Duodenal mucosa (tissue), 2 donors: Measurements from ENCODE around the gene CLDN9.

Experiments
- H3K27ac ChIP-seq: one replicate; pipeline ENCODE4 v1.7.0; 2013; ENCODE audit warnings: low read depth, low read length
- H3K27me3 ChIP-seq, 2 donors: one replicate each; pipeline ENCODE4 v1.7.0; 2013; ENCODE audit warnings: low read length in 2 of 2, control low read depth in 1 of 2; ENCODE audit not compliant: insufficient read depth in 2 of 2, control insufficient read depth in 1 of 2
- H3K36me3 ChIP-seq, 2 donors: one replicate each; pipeline ENCODE4 v1.7.0; 2013; ENCODE audit warnings: low read length in 2 of 2, control low read depth in 1 of 2; ENCODE audit not compliant: insufficient read depth in 2 of 2, control insufficient read depth in 1 of 2
- H3K4me1 ChIP-seq, 2 donors: one replicate each; pipeline ENCODE4 v1.7.0; 2013; ENCODE audit warnings: low read length in 2 of 2, control low read depth in 1 of 2; ENCODE audit not compliant: insufficient read depth in 2 of 2, control insufficient read depth in 1 of 2
- H3K4me3 ChIP-seq, 2 donors: one replicate each; pipeline ENCODE4 v1.7.0; 2013; ENCODE audit warnings: low read length in 2 of 2, low read depth in 1 of 2
- H3K9ac ChIP-seq, 2 donors: one replicate each; pipeline ENCODE4 v1.7.0; 2013; ENCODE audit warnings: low read length in 2 of 2, low read depth in 1 of 2
- H3K9me3 ChIP-seq, 2 donors: one replicate each; pipeline ENCODE4 v1.7.0; 2013; ENCODE audit warnings: low read length in 2 of 2, control low read depth in 1 of 2; ENCODE audit not compliant: control insufficient read depth in 1 of 2

Gene CLDN9

DNA sequence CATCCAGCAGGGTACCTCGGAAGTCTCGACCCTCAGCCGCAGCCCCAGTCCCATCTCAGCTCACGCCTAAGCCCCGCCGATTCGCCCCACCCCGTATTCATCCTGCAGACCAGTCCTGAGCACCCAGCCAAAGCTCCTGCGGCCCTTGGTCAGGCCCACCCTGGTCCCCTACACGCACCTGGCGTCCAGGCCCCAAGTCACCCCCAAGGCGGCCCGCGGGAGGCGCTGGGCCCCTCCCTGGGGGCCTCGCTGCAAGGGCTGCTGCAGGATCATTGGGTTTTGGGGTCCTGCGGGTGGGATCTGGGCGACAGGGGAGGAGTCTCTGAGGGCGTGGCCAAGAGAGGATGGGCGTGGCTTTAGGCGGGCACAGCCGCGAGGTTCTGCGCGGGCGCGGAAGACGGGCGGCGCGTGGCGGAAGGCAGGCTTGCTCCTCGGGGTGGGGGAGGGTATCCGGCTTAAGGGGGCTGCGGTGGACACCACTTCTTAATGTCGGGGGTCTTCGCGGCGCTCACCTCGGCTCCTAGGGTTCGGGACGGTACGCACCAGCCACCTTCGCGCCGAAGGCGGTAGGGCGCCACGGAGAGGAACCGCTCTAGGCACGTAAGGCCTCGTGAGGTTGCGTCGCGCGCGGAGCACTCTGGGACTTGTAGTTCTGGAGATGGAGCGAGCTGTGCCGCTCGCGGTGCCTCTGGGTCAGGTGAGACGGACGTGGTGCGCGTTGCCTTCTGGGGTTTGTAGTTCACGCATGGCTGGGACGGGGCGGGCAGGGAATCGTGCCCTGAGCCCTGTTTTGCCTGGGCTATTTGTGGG lies 11.2 kb downstream of the CLDN9 start, which contains the start of the genes HCFC1R1 and THOC6:
Gene HCFC1R1, minus strand, starts transcription at position 274 of the 810 bp plus-strand sequence. Its CDS starts 1 bp downstream, at position 273.
Gene THOC6, plus strand, starts transcription at position 367 of the 810 bp plus-strand sequence. Its CDS starts 292 bp downstream, at position 659.
- H3K36me3 ChIP-seq: peaks cover 13 to 20% of the 10 kb centered on the region in 2 donors
- H3K9me3 ChIP-seq: no peaks in the 10 kb centered on the region
- peak within 1 kb of the TSS; percentile 73 to 80 for H3K4me3 ChIP-seq
- peaks cover 0 to 3% of the 10 kb centered on the region in 2 donors for H3K27me3 ChIP-seq
- H3K4me1 ChIP-seq: peaks cover 33 to 37% of the 10 kb centered on the region in 2 donors
- peak within 1 kb of the TSS; percentile 95 for H3K27ac ChIP-seq
- peak within 1 kb of the TSS; percentile 76 to 80 for H3K9ac ChIP-seq

GRCh38 chr16:3025032-3026002 lies 12.6 kb downstream of the CLDN9 start:
- H3K36me3 ChIP-seq: peaks cover 13 to 20% of the 10 kb centered on the region in 2 donors
- peaks cover 11 to 15% of the 10 kb centered on the region in 2 donors for H3K27me3 ChIP-seq
- no peaks in the 10 kb centered on the region for H3K9me3 ChIP-seq
- no peak overlapping the region for H3K27ac ChIP-seq
- peaks cover 33 to 39% of the 10 kb centered on the region in 2 donors for H3K4me1 ChIP-seq
- H3K9ac ChIP-seq: no peak overlapping the region
- no peak overlapping the region for H3K4me3 ChIP-seq

- H3K9me3 ChIP-seq: no peaks in the 10 kb centered on the region
- H3K36me3 ChIP-seq: peaks cover 13 to 20% of the 10 kb centered on the region in 2 donors
- H3K27ac ChIP-seq: no peak overlapping the region
- H3K27me3 ChIP-seq: peaks cover 17 to 19% of the 10 kb centered on the region in 2 donors
- no peak overlapping the region for H3K4me3 ChIP-seq
- no peak overlapping the region for H3K9ac ChIP-seq
- peaks cover 33 to 39% of the 10 kb centered on the region in 2 donors for H3K4me1 ChIP-seq
These were observed 13.3 kb downstream of the CLDN9 start for GRCh38 chr16:3026003-3026378.

DNA sequence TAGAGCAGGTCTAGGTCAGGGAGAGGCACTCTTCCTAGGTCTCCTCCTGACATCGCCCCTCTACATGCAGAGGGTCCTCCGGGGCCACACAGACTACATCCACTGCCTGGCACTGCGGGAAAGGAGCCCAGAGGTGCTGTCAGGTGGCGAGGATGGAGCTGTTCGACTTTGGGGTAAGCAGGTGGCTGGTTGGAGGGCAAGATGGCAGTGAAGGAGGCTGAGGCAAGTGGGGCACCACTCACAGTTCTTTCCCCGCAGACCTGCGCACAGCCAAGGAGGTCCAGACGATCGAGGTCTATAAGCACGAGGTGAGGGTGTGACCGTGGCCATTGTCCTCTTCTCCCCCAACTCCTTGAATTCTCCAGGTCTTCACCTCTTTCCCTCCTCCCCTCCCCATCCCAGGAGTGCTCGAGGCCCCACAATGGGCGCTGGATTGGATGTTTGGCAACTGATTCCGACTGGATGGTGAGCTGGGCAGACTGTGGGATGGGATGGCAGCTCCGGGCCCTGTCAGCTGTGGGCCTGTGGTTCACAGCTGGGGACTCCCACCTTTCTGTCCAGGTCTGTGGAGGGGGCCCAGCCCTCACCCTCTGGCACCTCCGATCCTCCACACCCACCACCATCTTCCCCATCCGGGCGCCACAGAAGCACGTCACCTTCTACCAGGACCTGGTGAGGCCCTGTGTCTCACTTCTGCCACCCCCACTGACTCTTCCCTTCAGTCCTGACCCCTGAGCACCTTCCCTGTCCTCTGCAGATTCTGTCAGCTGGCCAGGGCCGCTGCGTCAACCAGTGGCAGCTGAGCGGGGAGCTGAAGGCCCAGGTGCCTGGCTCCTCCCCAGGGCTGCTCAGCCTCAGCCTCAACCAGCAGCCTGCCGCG lies 14.1 kb downstream of the CLDN9 start:
- H3K4me3 ChIP-seq: no peak overlapping the region
- H3K36me3 ChIP-seq: peaks cover 13 to 20% of the 10 kb centered on the region in 2 donors
- H3K4me1 ChIP-seq: peaks cover 28 to 37% of the 10 kb centered on the region in 2 donors
- peaks cover 17 to 19% of the 10 kb centered on the region in 2 donors for H3K27me3 ChIP-seq
- no peak overlapping the region for H3K27ac ChIP-seq
- no peaks in the 10 kb centered on the region for H3K9me3 ChIP-seq
- no peak overlapping the region for H3K9ac ChIP-seq

DNA sequence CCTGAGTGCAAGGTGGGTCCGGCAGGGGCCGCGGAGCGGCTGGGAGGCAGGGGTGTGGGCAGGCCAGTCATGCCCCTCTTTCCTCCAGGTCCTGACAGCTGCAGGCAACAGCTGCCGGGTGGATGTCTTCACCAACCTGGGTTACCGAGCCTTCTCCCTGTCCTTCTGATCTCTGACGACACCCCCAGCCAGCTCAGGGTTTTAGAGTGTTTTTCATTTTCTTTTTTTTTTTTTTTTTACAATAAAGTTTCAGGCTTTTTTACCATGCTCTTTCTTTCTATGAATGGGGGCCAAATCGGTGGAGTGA lies 14.7 kb downstream of the CLDN9 start:
- Histone ChIP-seq H3K27ac (no peak overlapping the region), H3K9me3 (no peaks in the 10 kb centered on the region), H3K36me3 (peaks cover 13 to 20% of the 10 kb centered on the region in 2 donors), H3K4me1 (peaks cover 28 to 36% of the 10 kb centered on the region in 2 donors), H3K9ac (no peak overlapping the region), H3K4me3 (no peak overlapping the region), H3K27me3 (peaks cover 17 to 21% of the 10 kb centered on the region in 2 donors)

GRCh38 chr16:3027983-3028715 lies 15.4 kb downstream of the CLDN9 start:
- H3K27ac ChIP-seq: no peak overlapping the region
- H3K9me3 ChIP-seq: no peaks in the 10 kb centered on the region
- peaks cover 17 to 25% of the 10 kb centered on the region in 2 donors for H3K27me3 ChIP-seq
- H3K4me3 ChIP-seq: no peak overlapping the region
- no peak overlapping the region for H3K9ac ChIP-seq
- H3K4me1 ChIP-seq: peaks cover 25 to 32% of the 10 kb centered on the region in 2 donors
- H3K36me3 ChIP-seq: peaks cover 13 to 20% of the 10 kb centered on the region in 2 donors

- H3K4me3 ChIP-seq: no peak overlapping the region
These were observed 16.1 kb downstream of the CLDN9 start for GRCh38 chr16:3028716-3029319.

GRCh38 chr16:3029491-3030221 lies 16.9 kb downstream of the CLDN9 start:
- no peak overlapping the region for H3K9ac ChIP-seq
- peaks cover 13 to 20% of the 10 kb centered on the region in 2 donors for H3K36me3 ChIP-seq
- no peak overlapping the region for H3K4me3 ChIP-seq
- peaks cover 20 to 25% of the 10 kb centered on the region in 2 donors for H3K27me3 ChIP-seq
- peaks cover 21 to 26% of the 10 kb centered on the region in 2 donors for H3K4me1 ChIP-seq
- no peaks in the 10 kb centered on the region for H3K9me3 ChIP-seq
- H3K27ac ChIP-seq: no peak overlapping the region

More at GRCh38 chr16:3028716-3029319, 16.1 kb downstream of the CLDN9 start:
- peaks cover 13 to 20% of the 10 kb centered on the region in 2 donors for H3K36me3 ChIP-seq
- peaks cover 17 to 25% of the 10 kb centered on the region in 2 donors for H3K27me3 ChIP-seq
- no peaks in the 10 kb centered on the region for H3K9me3 ChIP-seq
- no peak overlapping the region for H3K9ac ChIP-seq
- H3K4me1 ChIP-seq: peaks cover 21 to 26% of the 10 kb centered on the region in 2 donors
- H3K27ac ChIP-seq: no peak overlapping the region
